KOPT-K1 (cell line): Measurements from ENCODE around the gene RAB11B.

Source experiments
- H3K27ac ChIP-seq: fragments of 200-600 bp; sonication (generic); 2 replicates; pipeline ENCODE4 v1.5.1; 2016; ENCODE audit warnings: antibody characterized with exemption, mild to moderate bottlenecking, low read depth, low read length; ENCODE audit not compliant: poor library complexity, severe bottlenecking
- H3K36me3 ChIP-seq: fragments of 200-600 bp; sonication (generic); 2 replicates; pipeline ENCODE4 v1.5.1; 2017; ENCODE audit warnings: antibody characterized with exemption, mild to moderate bottlenecking, low read length, moderate library complexity; ENCODE audit not compliant: insufficient read depth
- H3K9me3 ChIP-seq: fragments of 200-600 bp; sonication (generic); 2 replicates; pipeline ENCODE4 v1.5.1; 2017; ENCODE audit warnings: antibody characterized with exemption, low read length, mild to moderate bottlenecking; ENCODE audit not compliant: insufficient read depth, poor library complexity, severe bottlenecking

The RAB11B gene

DNA sequence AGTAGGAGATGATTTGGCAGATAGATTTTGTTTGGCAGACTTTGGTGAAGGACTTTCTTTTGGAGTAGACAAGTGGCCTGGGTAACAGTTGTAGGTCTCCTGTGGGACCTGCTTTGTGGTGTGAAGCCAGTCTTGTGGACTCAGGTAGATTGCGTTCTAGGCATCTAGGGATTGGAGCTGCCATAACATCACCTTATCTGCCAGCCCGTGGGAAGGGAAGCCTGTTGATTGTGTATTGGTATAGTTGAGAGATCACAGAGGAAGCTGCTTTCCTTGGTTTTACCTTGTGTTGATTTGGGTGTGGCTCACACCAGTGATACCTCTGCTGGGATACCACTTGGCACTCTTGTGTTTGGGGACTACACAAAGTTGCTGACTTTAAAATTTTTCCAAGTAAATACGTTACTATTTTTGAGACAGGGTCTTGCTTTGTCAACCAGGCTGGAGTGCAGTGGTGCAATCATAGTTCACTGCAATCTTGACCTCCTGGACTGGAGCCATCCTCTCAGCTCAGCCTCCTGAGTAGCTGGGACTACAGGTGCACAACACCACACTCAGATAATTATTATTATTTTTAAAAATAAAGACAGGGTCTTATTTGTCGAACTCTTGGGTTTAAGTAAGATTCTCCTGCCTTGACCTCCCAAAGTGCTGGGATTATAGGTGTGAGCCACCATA is 62.4 kb downstream of the RAB11B start:
- H3K27ac ChIP-seq: no peak overlapping the region
- H3K9me3 ChIP-seq: no peaks in the 10 kb centered on the region
- H3K36me3 ChIP-seq: peaks cover 91% of the 10 kb centered on the region

DNA sequence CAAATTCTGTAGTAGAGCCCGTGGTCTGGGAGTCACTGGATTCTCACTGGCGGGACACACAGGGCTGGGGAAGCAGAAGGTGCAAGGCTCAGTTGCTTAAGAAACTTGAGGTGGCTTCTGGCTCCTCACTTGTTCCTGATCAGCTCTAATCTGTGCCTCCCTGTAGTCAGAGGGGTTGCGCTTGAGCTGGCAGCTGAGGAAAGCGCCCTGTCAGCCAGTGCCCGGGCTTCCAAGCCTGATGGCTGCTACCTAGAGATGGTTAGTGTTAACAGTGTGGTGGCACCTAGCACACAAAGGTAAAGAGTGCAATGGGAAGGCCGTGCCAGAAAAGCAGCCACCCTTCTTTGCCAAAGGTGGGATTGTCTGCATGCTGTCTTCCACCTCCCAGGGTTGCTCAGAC is 63.5 kb downstream of the RAB11B start:
- H3K27ac ChIP-seq: no peak overlapping the region
- H3K36me3 ChIP-seq: peaks cover 95% of the 10 kb centered on the region

More for the DNA sequence above, 63.5 kb downstream of the RAB11B start:
- H3K9me3 ChIP-seq: no peaks in the 10 kb centered on the region
